Gastroesophageal sphincter (tissue), 4 donors: ENCODE data around the gene FNDC5. TPM values are rescaled to one million over a fixed set of nuclear protein-coding genes. Genes with fewer than 3 reads are reported as not detected.

ENCODE experiments used
- ATAC-seq: fragments of 150-250 bp; one replicate; pipeline ENCODE4 v1.9.1; 2016; ENCODE audit warnings: mild to moderate bottlenecking, moderate library complexity
- H3K27ac ChIP-seq, 4 donors: fragments of 200-600 bp; sonication (generic) in 3 of 4; 1 replicate in 3 of 4; 2 replicates in 1 of 4; pipeline ENCODE4 v1.5.1; 2016 to 2019
- H3K27me3 ChIP-seq: fragments of 200-600 bp; sonication (generic); one replicate; pipeline ENCODE4 v1.5.1; 2019
- H3K36me3 ChIP-seq, 2 donors: fragments of 200-600 bp; sonication (generic); one replicate each; pipeline ENCODE4 v1.5.1; 2019; ENCODE audit warnings: control low read depth in 1 of 2
- H3K4me1 ChIP-seq, 3 donors: fragments of 200-600 bp; sonication (generic); 1 replicate in 2 of 3; 2 replicates in 1 of 3; pipeline ENCODE4 v1.5.1; 2016 to 2019; ENCODE audit warnings: control low read depth in 2 of 3
- H3K4me3 ChIP-seq, 2 donors: fragments of 200-600 bp; sonication (generic); one replicate each; pipeline ENCODE4 v1.5.1; 2019; ENCODE audit warnings: mild to moderate bottlenecking in 1 of 2, moderate library complexity in 1 of 2
- H3K9me3 ChIP-seq, 3 donors: fragments of 200-600 bp; sonication (generic); one replicate each; pipeline ENCODE4 v1.5.1; 2017 to 2019; ENCODE audit warnings: control low read depth in 2 of 3
- CTCF ChIP-seq, 4 experiments: fragments of 200-600 bp in 2 of 4; fragments of 450-650 bp in 2 of 4; sonication (generic) in 1 of 4; IDR thresholded peaks; one replicate each; pipeline ENCODE4 v1.5.1; 2017 to 2019; ENCODE audit warnings: antibody characterized with exemption in 4 of 4, mild to moderate bottlenecking in 2 of 4, moderate library complexity in 2 of 4
- EP300 ChIP-seq: sonication (generic); formaldehyde crosslinking; IDR thresholded peaks from one replicate; pipeline ENCODE4 v1.6.1; 2017; ENCODE audit warnings: antibody characterized with exemption, mild to moderate bottlenecking
- POLR2A ChIP-seq, 2 donors: fragments of 450-650 bp; IDR thresholded peaks; one replicate each; pipeline ENCODE4 v1.6.1; 2017; ENCODE audit warnings: antibody characterized with exemption in 2 of 2, mild to moderate bottlenecking in 2 of 2, moderate library complexity in 1 of 2
- POLR2AphosphoS5 ChIP-seq: sonication (generic); formaldehyde crosslinking; IDR thresholded peaks from one replicate; pipeline ENCODE4 v1.6.1; 2017; ENCODE audit warnings: antibody characterized with exemption
- WGBS, 2 donors: methylation state at CpG; one replicate each; pipeline ENCODE4 v1.1.5; 2018; ENCODE audit warnings: low coverage in 1 of 2; 5-methylcytosine and 5-hydroxymethylcytosine counted together
- total RNA-seq, 4 donors: library from RNA; depleted of rRNA; stranded (reverse); fragments of >200 nt; gene quantifications; one replicate each; pipeline ENCODE4 v1.1.0, GENCODE V29; 2016

FNDC5 gene
- total RNA-seq, 4 donors from 2014 or later: 7.3 to 11.3 (median 8.9) TPM

GRCh38 chr1:32860566-32860965, 10.1 kb downstream of the FNDC5 start:
- H3K9me3 ChIP-seq: no peaks in the 10 kb centered on the region
- ATAC-seq: no peak
- H3K27ac ChIP-seq: no peak overlapping the region
- H3K36me3 ChIP-seq: peaks cover 0 to 70% of the 10 kb centered on the region in 2 donors
- TF ChIP-seq POLR2A (IDR thresholded peaks at IDR 0.05) (no peak), EP300 (no peak), POLR2AphosphoS5 (no peak), CTCF (IDR thresholded peaks at IDR 0.05) (no peak)
- H3K4me3 ChIP-seq: no peak overlapping the region
- H3K4me1 ChIP-seq: peaks cover 4 to 44% (median 10%) of the 10 kb centered on the region in 3 donors
- no peaks in the 10 kb centered on the region for H3K27me3 ChIP-seq

GRCh38 chr1:32859915-32860314, 10.8 kb downstream of the FNDC5 start:
- Histone ChIP-seq H3K27ac (no peak overlapping the region), H3K4me3 (no peak overlapping the region), H3K27me3 (no peaks in the 10 kb centered on the region), H3K36me3 (peaks cover 0 to 75% of the 10 kb centered on the region in 2 donors), H3K4me1 (peaks cover 4 to 38% (median 10%) of the 10 kb centered on the region in 3 donors), H3K9me3 (no peaks in the 10 kb centered on the region)
- 63 to 92% methylated on average over 1 to 2 of the region's 2 CpGs for WGBS, 2 donors
- ATAC-seq: no peak
- TF ChIP-seq CTCF (IDR thresholded peaks at IDR 0.05) (no peak), POLR2AphosphoS5 (no peak), EP300 (no peak), POLR2A (IDR thresholded peaks at IDR 0.05) (no peak)

- 76 to 93% methylated on average over 5 to 7 of the region's 7 CpGs for whole genome bisulfite sequencing, 2 donors
- Histone ChIP-seq H3K27me3 (no peaks in the 10 kb centered on the region), H3K4me1 (peaks cover 4 to 29% (median 10%) of the 10 kb centered on the region in 3 donors), H3K9me3 (no peaks in the 10 kb centered on the region), H3K27ac (no peak overlapping the region), H3K4me3 (no peak overlapping the region), H3K36me3 (peaks cover 0 to 76% of the 10 kb centered on the region in 2 donors)
- no peak for ATAC-seq
- TF ChIP-seq CTCF (IDR thresholded peaks at IDR 0.05): no peak
- no peak for TF ChIP-seq POLR2AphosphoS5
- no peak for TF ChIP-seq POLR2A (IDR thresholded peaks at IDR 0.05)
- no peak for TF ChIP-seq EP300
Measured at GRCh38 chr1:32858791-32859190, 11.9 kb downstream of the FNDC5 start.

GRCh38 chr1:32858136-32858535, 12.6 kb downstream of the FNDC5 start:
- Histone ChIP-seq H3K27me3 (no peaks in the 10 kb centered on the region), H3K27ac (no peak overlapping the region), H3K36me3 (peaks cover 0 to 76% of the 10 kb centered on the region in 2 donors), H3K4me1 (peaks cover 4 to 22% (median 10%) of the 10 kb centered on the region in 3 donors), H3K9me3 (no peaks in the 10 kb centered on the region), H3K4me3 (no peak overlapping the region)
- no peak for ATAC-seq
- TF ChIP-seq EP300: no peak
- no peak for TF ChIP-seq CTCF (IDR thresholded peaks at IDR 0.05)
- TF ChIP-seq POLR2A (IDR thresholded peaks at IDR 0.05): no peak
- no peak for TF ChIP-seq POLR2AphosphoS5
- 94 to 96% methylated on average over 2 of the region's 2 CpGs for WGBS, 2 donors

- TF ChIP-seq EP300: no peak
- TF ChIP-seq POLR2A (IDR thresholded peaks at IDR 0.05): no peak
- no peak for TF ChIP-seq CTCF (IDR thresholded peaks at IDR 0.05)
- TF ChIP-seq POLR2AphosphoS5: no peak
- Histone ChIP-seq H3K9me3 (no peaks in the 10 kb centered on the region), H3K27me3 (no peaks in the 10 kb centered on the region), H3K36me3 (peaks cover 0 to 75% of the 10 kb centered on the region in 2 donors), H3K4me1 (peaks cover 0 to 3% (median 0%) of the 10 kb centered on the region in 3 donors), H3K4me3 (no peak overlapping the region), H3K27ac (no peak overlapping the region)
- WGBS, 2 donors: 88 to 96% methylated on average over 12 to 13 of the region's 13 CpGs
- ATAC-seq: no peak
Measured at GRCh38 chr1:32855861-32856617, 14.7 kb downstream of the FNDC5 start.
